HT1080 (cell line): ENCODE results near the gene KCNQ1. TPM values are rescaled to one million over a fixed set of nuclear protein-coding genes. Genes with fewer than 3 reads are reported as not detected.

Source experiments
- DNase-seq: peaks from one replicate; pipeline ENCODE4 v3.0.0-alpha.2; 2015; ENCODE audit warnings: low read depth
- total RNA-seq: library from RNA; depleted of rRNA; stranded (reverse); fragments of >200 nt; shearing (Covaris generic); gene quantifications from 2 replicates; pipeline ENCODE4 v1.2.3, GENCODE V29; 2014

The KCNQ1 gene
- total RNA-seq, 1 experiment from 2014 or later = not detected

DNA sequence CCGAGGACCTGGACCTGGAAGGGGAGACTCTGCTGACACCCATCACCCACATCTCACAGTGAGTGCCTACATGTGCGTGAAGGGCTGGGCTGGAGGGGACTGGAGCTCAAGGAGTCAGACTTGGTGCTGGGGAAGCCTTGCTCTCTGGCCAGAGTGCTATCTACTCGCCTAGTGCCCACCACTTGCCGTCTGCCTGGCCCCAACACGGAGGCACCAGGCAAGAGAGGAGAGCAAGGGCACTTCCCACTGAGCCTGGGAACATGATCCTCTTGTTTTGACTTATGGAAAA lies 217.2 kb downstream of the KCNQ1 start:
- no peak for DNase-seq

DNA sequence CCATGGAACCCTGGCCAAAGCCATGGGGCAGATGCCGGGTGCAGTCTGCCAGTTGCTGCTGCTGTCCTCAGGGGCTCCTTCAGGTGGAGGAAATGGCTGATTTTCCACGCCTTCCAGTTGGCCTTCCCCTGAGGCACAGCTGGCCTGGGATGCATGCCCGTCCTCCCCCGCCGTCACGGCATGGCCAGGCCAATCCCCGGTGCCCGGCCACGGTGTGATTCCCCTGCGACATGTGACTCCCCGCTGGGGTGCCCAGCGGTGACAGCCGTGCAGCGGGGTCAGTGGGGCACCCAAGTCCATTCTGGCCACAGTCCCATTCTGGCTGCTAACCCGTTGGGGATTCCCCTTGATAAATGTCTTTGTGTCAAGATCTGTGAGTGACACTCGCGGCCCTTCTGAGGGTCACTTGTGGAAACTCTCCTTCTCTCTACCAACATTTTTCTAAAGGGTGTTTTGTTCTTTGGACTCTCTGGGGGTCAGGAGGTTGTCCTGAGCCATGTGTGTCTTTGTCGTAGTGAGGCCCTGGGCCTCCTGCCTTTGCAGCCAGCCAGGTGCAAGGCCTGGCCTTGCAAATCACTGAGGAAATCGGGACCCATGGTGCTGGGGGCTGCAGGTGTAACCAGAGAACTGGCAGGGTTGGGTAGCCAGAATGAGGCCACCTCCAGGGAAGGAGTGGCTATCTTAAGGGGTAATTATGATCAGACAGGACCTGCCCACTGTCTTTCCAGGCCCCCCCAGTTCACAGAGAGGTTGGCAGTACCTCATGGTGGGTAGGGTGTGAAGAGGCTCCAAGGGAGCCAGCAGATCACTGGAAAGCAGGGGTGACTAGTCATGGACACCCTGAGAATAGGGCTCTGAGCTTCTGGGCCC lies 217.9 kb downstream of the KCNQ1 start:
- DNase-seq = no peak

DNA sequence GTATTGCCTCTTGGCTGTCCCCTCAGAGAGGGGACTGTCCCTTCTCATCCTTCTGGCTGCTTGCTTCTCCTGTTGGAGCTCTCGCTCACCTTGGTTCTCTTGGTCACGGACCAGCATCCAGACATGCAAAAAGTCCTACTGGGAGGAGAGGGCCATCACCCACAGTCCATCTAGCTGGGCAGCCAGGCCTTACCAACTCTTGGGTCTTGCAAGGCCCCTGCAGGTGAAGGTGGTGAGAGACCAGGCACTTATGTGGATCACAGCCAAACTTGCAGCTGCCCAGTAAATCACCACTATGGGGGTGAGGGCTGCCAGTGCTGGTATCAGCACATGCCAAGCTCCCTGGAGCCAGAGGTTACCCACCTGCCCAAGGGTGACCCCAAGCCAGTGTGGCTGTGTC lies 218.7 kb downstream of the KCNQ1 start:
- DNase-seq = no peak

DNA sequence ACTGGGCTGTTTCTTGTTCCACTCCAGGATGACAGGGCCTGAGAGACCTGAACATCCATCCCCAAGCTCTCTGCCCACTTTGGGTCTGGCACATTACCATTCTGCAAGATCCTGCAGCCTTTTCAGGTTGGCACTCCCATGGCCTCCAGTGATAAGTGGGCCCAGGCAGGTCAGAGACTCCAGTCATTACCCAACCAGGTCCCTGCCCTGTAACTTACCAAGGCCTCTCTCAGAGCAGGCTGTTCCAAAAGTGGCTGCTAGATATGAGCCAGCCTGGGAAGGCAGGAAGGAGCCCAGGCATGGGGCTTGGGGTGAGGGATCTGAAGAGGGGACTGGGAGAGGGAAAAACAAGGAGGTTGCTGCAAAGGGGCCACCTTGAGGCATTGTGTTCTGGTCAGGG lies 219.1 kb downstream of the KCNQ1 start:
- DNase-seq = no peak

DNA sequence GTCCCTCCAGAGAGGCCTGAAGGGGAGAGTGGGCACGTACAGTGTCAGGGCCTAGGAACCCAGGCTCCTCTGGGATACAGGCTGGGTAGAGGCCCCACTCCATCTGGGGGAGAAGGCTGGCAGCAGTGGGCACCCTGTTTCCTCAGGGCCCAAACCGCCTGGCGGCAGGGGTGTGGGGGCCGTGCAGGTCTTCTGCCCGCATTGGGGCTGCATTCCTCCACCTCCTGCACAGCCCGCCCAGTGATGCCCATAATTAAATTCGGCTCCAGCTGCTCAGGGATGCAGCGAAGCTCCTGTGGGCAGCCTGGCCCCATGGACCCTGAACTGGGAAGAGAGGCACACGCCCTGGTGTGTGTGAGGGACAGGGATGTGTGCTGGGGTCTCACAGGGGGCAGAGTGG lies 219.6 kb downstream of the KCNQ1 start:
- DNase-seq = no peak

DNA sequence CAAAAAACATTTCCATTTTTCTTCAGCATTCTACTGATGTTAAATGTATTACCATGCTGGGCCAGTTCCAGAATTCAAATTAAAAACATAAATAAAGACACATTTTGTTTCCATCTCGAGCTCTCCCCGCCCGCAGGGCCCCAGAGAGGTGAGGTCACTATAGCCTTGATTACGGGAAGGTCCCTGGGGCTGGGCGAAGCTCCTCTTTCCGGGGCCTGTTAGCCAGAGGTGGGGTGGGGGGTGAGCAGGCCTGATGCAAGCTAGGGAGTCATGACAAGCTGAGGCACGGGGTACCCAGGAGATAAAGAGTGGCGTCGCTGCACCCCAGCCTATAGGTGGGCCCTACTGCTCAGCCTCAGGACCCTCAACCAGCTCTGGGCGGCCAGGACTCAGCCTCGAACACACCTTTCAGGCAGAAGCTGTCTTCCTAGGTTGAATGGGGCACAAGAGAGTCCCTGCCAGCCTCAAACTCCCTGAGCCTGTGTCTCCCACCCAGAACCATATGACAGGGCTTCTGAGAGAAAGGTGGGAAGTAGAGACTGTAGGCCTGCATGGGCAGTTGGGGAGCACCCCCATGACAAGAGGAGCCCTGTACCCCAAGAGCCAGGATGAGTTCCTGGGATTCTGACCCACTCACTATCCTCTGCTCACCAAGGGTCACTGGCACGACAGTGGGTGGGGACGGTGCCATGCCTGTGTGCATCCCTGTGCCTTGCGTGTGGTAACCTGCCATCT lies 220.2 kb downstream of the KCNQ1 start:
- DNase-seq = no peak

DNA sequence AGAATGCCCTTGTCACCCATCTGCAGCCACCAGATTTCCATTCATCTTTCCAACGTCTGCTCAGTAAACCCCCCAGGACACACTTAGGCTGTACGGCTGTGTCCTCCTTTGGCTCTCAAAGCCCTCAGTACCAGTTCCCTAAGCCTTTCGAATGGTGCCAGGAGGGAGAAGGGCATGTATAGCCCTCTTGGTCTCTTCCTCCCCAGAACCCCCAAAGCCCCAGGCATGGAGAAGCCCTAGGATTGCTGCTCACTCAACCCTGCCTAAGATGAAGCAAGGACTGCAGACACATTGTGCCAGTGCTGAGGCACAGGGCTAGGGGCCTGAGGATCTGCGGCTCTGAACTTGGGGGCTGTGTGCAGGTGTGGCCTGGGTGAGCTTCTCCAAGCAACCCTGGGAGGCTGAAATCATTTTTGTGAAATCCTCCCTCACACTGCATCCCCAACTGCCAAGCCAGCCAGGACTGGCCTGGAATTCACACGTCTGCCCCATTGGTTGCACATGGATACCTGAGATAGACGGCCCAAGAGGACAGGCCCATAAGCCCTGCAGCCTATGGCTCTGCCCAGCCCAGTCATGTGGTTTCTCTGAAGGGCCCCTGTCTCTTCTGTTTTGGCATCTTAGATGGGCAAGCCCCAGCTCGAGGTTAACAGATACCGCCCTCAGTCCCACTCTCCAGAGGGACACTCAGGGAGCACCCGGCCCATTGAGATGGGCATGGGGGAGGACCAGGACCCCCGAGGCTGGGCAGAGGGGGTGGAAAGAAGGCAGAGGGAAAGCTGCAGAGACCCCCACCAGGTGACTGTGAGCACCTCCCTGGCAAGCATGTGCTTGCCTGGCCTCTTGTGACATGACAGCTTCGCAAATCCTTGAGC lies 221.0 kb downstream of the KCNQ1 start:
- DNase-seq = no peak

DNA sequence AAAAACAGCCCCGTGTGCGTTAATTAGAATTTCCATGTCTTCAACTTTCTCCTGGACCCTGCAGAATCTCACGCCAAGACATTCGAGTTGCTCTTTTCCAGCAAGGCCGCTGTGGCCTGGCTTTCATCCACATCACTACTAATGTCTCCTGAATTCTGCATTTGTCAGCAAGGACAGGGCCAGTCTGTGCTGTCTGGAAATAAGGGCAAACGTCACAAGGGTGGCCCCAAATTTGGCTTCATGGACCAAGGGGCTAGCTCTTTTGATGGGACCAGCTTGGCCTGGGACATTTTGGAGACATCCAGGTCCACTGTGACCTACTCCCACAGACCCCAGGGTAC lies 221.6 kb downstream of the KCNQ1 start:
- DNase-seq = no peak

DNA sequence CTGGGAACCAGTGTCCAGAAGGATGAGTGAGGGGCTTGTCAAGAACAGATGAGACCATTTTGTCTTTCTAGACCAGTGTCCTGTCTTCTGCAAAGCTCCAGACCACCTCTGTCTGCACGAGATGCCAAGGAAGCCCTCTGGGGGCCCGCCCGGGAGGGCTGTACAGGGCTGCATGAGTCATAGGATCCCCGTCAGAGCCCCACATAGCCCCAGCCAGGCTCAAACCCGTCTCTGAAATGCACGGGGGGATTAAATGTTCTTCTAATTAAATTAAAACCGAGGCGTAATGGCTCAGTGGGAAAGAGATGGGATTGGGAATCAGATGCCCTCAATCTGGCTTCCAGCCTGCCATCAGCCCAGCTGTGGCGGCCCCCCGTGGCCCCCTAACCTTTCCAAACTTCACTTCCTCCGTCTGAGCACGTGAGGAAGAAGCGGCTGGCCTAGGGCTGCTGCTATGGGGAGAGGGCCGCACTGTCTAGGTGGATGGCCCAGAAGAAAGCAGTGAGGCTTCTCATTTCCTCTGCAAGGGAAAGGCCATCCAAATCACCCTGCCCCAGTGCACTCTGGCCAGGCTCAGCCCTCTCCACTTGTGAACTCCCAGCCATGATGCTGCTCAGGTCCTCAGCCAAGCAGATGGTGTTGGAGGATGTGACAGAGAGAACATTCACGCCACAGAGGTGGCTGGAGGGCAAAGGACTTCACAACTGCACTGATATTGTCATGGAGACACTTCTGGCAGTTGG lies 222.2 kb downstream of the KCNQ1 start:
- no peak for DNase-seq

DNA sequence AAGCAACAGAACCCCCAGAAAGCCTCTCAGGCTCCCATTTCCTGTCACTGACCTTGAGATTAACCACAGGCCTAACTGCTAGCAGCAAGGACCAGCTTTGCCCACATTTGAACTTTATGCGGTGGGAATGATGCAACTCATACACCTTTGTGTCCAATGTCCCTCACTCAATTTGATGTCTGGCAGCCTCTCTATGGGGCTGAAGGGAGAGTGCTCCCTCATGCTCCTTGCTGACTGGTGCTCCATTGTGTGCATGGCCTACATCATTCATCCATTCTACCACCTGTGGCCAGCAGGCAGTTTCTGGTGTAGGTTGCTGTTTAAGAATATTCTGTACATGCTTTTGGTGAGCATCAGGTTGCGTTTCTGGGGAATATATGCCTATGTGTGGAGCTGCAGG lies 223.1 kb downstream of the KCNQ1 start:
- DNase-seq = no peak

DNA sequence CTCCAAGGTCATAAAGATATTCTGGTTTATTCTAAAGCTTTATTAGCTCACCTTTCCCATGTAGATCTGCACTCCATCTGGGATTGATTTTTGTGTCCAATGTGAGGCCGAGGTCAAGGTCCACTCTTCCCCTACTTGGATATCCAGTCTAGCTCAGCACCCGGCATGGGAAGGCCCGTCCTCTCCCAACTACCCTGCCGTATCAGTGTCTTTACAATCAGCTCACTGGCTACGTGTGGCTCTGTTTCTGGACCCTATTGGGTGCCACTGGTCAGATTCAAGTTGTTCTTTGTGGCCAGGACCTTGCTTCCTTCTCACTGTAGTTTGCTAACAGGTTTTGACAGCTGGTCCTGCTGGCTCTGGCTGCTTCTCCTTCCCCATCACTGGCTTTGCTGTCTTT lies 224.1 kb downstream of the KCNQ1 start:
- DNase-seq = no peak

DNA sequence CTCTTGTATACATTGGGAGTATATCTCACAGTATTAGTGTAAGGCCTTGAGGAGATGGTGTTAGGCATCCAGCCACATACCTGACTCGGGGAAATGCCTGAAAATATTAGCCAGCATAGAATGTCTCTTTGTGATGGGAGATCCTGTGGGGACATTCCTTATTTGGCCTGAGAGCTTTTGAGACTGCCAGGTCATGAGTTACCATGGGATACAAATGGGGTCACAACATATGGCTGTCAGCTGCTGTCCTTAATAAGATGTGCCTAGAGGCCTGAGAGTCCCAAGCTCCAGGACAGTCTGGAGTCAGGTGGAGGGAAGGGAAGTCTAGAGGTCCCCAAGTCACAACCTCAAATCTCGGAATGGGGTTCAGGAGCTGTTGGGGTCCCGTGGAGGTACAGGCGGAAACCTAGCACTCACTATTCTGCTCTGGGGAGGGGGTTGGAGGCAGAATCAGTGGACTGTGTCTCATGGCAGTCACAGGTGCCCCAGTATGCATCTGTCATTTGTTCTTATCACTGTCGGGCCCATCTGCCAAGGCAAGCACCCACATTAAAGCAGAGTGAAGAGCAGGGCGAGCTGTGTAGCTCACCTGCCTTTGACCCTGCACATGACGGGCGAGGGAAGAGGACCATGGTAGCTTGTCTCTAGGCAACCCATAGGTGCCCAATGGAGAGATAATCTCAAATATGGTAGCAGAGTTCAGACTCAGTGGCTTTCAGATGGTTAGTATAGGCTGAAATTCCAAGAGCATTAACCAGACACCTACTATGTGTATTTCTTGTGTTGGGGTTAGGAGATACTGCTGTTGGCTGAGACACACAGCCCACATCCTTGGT lies 225.0 kb downstream of the KCNQ1 start:
- DNase-seq = no peak

DNA sequence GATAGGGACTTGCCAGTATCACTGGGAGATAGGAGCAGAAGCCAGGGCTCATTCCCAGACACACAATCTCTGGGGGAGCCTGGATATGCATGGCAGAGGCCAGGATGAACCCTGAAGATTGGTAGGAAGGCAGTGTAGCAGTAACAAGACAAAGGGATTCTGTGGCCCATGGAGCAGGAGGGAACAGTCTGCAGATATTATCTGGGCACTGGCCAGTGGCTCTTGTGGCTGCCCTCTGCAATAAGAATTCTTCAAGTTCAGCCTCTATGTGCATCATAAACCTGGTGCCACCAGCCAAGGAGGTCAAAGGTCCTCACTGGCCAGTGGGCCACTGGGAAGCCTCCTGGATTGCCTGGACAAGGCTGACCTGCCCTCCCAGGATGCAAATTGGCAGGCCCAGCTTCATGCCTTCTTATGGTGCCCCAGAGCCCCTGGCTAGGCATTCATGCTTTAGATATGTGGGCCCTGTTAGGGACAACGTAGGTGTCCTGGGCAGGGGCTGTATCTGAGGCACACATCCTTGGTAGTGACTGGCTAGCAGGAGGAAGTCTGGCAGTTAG lies 225.8 kb downstream of the KCNQ1 start:
- DNase-seq = no peak

DNA sequence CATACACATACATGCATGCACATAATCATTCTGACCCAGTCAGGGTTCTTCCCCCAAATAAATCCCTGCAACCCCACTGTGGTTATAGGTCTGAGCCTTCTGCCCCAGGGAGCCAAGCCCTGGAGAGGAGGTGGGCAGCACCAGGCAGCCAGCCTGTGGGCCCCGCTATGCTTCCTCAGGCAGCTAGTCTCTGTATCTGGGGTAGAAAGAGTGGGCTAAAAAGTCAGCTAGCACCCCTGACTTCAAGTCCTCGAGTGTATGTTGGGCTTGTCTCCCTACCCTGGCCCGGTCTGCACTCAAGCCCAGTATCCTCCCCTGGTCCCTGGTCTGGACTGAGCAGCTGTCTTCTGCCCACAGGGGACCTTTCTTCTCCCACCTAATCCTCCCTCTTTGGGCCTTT lies 226.9 kb downstream of the KCNQ1 start:
- no peak for DNase-seq

DNA sequence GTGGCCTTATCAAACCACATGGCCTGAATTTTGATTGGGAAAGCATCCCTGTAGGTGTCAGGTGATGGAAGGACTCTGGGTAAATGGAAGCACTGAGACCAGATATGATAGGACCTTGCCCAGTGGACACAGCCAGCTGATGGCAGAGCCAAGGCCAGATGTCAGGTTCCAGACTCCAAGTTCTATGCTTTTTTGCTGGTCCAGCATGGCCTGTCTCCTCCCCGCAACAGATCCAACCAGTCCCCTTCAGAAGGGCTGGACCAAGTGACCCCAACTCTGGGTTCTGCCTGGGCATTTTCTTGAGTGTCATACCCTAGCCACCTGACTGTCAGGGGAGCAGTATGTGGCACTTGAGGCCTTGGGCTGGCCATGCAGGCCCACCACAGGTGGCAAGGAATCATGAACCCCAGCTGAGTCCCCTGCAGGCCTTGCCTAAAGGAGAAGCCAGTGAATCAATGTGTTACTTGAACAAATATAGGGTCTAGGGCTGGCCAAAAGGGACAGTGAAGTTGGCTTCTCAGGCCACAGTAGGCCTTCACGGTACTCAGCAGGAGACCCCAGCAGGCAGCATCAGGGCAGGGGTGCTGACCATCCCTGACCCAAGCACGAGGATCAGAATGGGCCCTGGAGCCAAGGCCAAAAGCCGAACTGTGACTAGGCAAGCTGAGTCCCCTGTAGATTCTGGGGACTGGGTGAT lies 227.9 kb downstream of the KCNQ1 start:
- DNase-seq = no peak

DNA sequence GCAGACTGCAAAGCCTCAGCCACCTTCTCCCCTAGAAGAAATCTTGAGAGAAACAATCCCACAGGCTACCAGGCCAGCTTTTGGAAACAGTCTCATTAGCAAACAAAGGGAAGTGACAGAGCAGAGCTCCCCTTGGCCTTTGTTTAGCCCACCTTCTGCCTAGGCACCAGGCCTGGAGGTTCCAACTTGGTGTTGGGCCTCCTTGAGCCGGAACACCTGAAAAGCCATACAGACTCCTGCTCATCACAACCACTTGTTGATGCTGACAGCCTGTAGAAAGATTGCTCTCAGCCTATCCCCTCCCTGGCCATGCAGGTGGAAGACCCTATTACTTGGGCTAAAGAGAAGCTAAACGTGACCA lies 228.4 kb downstream of the KCNQ1 start:
- no peak for DNase-seq

DNA sequence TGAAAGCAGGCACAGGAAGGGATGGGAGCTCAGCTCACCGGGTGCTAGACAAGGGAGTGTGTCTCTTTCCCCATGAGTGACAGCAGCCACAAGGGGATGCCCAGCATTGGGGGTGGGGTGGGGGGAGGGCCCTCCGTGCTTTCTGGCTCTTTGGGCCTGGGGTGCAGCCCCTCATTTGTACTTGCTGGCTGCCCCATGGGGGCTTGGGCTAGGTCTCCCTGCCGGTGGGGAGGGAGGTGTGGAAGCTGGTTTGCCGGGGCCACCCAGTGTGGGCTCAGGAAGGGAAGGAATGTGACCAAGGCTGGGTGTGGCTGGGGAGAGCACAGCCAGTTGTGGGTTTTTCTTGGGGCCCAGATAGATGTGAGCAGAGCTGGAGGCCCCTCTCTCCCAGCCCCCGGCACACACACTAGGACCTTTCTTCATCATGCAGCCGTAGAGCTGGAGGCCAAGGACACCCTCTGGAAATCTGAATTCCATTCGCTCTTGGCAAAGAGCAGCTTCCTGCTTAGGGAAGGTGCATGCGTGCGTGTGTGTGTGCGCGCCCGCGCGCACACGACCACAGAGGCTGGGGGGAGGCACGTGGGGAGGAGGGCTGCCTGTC lies 229.2 kb downstream of the KCNQ1 start:
- DNase-seq = no peak

DNA sequence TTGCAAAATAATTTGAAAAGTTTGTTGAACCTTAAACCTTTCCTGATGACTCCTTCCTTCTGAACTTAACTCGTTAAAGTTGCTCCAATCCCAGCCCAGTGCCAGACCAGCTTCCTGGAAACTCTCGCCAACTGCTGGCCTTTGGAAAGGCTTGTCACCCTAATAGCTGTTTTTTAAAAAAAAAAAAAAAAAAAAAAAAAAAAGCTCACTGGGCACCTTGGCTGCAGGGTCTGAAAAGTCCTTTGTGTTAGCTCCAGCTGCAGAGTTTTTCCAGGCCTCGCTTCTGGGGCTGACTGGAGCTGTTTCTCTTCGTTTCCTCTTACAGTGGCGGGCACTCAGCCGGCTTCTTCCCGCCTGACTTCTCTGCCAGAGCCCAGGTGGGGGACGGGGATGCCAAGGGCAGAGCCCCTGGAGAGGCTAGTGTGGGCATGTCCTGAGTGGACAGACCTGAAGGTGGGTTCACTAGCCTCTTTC lies 229.9 kb downstream of the KCNQ1 start:
- DNase-seq = no peak

DNA sequence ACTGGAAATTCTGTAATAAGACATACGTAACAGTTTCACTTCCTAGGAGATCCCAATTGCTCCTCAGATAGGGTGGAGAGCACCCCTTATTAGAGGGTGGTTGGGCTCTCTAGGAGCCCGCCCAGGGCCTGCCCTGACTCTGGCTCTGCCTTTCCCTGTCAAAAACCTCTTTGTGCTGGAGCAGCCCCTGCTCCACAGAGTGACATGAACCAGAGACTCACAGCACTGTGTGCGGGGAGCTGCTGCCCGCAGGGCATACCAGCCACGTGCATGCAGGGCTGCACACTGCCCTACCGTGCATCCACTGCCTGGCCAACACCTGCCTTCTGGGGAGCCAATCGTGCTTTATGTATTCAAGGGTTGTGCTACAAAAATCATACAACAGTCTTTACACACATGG lies 230.7 kb downstream of the KCNQ1 start:
- DNase-seq = no peak
